Measurements from ENCODE around the gene PASK. TPM values are rescaled to one million over a fixed set of nuclear protein-coding genes. Genes with fewer than 3 reads are reported as not detected.
"Not testable (repeated sequence)": the region's sequence is repeated elsewhere in the genome, so short reads cannot be mapped to it uniquely, and the experiment has no call there.

Gene PASK
- total RNA-seq, 2 experiments from 2014 or later = 58.1 to 58.9 TPM

DNA sequence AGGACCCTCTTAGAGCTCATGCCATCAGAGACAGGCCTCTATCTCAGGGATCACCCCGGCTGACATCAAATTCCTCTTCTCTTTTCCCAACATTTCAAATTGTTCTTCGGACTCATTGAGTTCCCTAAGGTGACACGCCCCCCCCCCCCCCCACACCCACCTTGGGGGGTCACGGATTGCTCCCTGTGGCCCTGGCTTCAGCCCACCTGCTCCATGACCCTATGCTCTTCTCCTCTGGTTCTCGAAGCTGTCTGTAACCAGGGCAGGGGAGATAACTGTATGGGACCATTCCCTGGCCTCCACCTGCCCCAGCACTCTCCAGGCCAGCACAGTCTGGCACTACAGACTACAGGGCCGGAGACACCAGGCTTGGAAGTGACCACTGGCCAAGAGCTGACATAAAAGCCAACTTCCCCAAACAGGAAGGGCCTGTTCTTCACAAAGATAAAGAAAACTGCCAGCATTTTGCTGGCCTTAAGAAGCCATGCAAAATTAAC is 54.3 kb downstream of the PASK start:
- DNase-seq = no peak
- Mint-ChIP-seq H3K9me3 (no peaks in the 10 kb centered on the region), H3K27ac (peak overlapping the region; percentile 64), H3K4me3 (no peak overlapping the region), H3K27me3 (no peaks in the 10 kb centered on the region), H3K4me1 (peaks cover 49% of the 10 kb centered on the region), H3K36me3 (ENCODE audit: low read depth) (peaks cover 61% of the 10 kb centered on the region)
- ChIA-PET CTCF (interaction anchor here (0.9 kb wide), 1 partner anchor 17 kb away, joined by 3 read pairs; no protein-coding TSS in a partner anchor), POLR2A (interaction anchor here (0.8 to 2.0 kb wide), 4 partner anchors 13 to 592 kb away, joined by 3 to 10 read pairs (median 3); partner anchors contain the start of genes DTYMK and PASK)

DNA sequence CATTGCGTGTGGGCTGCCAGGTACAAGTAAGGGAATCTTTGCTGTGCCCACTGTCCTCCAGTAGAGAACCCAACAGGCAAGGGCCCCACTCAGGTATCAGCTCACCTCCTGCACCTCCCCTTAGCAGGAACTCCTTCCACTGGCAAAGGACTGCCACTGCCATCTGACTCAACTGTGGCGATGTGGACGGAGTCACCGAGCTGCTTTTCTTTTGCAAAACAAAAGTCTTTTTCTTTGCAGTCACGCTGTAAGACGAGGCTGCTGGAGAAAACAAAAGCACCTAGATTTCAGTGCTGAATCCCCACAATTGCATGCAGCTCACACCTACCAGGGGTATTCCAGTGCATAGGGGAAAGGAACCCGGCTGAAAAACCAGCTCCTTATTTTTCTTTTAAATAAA is 55.1 kb downstream of the PASK start:
- Mint-ChIP-seq H3K4me3 (no peak overlapping the region), H3K27ac (no peak overlapping the region), H3K27me3 (no peaks in the 10 kb centered on the region), H3K36me3 (ENCODE audit: low read depth) (peaks cover 58% of the 10 kb centered on the region), H3K9me3 (no peaks in the 10 kb centered on the region), H3K4me1 (peaks cover 41% of the 10 kb centered on the region)
- DNase-seq = no peak
- POLR2A ChIA-PET = interaction anchor here (2.0 kb wide), 1 partner anchor 14 kb away, joined by 10 read pairs; no protein-coding TSS in a partner anchor
- CTCF ChIA-PET = no interaction called here

DNA sequence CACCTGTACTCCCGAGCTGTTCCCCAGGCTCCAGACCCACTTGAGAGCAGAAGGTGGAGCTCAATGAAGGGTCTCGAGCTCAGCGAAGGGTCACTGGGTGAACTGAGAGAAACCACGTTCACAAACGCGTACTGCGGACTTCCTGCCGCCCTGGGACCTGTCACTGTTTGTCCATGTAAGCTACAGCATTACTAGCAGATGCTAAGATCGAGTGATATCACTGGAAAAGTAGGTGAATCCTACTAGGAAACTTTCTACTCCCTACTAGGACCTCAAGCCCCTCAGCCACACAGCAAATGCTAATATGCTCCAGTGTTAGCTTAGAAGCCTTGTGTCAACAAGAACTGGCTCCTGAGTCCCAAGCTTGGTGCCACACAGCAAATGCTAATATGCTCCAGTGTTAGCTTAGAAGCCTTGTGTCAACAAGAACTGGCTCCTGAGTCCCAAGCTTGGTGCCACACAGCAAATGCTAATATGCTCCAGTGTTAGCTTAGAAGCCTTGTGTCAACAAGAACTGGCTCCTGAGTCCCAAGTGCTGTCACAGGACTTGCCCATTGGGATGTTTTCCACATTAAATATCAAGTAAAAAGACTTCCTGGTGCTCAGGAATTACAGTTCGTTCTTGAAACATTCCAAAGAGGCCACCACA is 56.0 kb downstream of the PASK start:
- H3K9me3 Mint-ChIP-seq, H3K27me3 Mint-ChIP-seq, H3K4me3 Mint-ChIP-seq, DNase-seq, POLR2A ChIA-PET, H3K27ac Mint-ChIP-seq: not testable (repeated sequence)
- Mint-ChIP-seq H3K4me1 (peaks cover 34% of the 10 kb centered on the region), H3K36me3 (ENCODE audit: low read depth) (peaks cover 60% of the 10 kb centered on the region)
- CTCF ChIA-PET = interaction anchor here (1.1 kb wide), 1 partner anchor 15 kb away, joined by 5 read pairs; no protein-coding TSS in a partner anchor

DNA sequence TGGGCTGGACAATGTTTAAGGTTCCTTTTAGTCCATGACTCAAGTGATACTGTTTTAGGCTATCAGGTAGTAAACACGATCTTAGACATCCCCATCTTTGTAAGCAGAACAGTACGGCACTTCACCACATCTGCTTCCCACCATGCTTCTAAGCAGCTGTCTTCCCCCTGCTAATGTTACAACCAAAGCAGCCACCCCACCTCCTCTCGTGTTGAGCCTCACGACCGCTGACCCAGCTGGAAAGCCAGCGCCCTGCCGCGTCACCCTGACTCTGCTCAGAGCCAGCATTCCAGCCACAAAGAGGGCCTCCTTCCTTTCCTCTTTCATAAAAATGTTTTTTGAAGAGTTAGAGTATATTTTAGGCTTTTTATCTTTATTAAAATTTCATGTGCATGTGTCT is 56.6 kb downstream of the PASK start:
- H3K4me1 Mint-ChIP-seq = peaks cover 31% of the 10 kb centered on the region
- no peaks in the 10 kb centered on the region for H3K27me3 Mint-ChIP-seq
- peaks cover 61% of the 10 kb centered on the region for H3K36me3 Mint-ChIP-seq (ENCODE audit: low read depth)
- ChIA-PET POLR2A (no interaction called here), CTCF (interaction anchor here (0.6 to 1.1 kb wide), 2 partner anchors 14 to 1019 kb away, joined by 3 to 5 read pairs; no protein-coding TSS in a partner anchor)
- H3K27ac Mint-ChIP-seq = no peak overlapping the region
- no peak for DNase-seq
- H3K4me3 Mint-ChIP-seq = no peak overlapping the region
- no peaks in the 10 kb centered on the region for H3K9me3 Mint-ChIP-seq

DNA sequence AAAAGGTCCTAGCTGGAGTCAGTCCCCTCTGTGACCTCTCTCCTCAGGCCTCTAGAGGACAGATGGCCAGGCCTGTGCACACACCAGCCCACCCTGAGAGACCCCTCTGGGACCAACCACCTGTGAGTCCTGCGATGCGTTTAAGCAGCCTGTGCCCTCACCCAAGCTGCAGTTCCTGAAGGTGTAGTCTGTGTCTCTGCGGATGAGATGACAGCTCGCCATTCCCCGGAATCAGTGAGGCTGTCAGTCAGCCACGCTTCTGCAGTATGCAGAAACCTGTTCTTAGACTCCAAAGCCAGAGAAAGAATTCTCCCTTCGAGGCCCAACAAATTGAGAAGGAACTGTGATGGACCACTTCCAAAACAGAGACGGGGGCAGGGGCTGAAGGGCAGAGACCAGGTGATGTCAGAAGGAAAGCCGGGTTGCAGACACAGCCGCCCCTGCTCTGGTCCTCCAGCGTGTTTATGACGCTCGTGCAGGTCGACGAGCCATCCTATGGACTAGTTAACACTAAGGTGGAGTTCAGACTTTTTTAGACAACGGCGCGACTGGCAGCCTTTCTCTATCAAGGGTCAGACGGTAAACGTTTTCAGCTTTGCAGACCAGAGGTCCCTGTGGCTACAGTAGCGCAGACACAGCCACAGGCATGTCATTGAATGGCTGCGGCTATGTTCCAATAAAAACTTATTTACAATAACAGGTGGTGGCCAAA is 57.4 kb downstream of the PASK start:
- no peak for DNase-seq
- Mint-ChIP-seq H3K9me3 (no peaks in the 10 kb centered on the region), H3K4me1 (peaks cover 23% of the 10 kb centered on the region), H3K27ac (no peak overlapping the region), H3K27me3 (no peaks in the 10 kb centered on the region), H3K4me3 (no peak overlapping the region), H3K36me3 (ENCODE audit: low read depth) (peaks cover 59% of the 10 kb centered on the region)
- ChIA-PET CTCF (interaction anchor here (0.6 kb wide), 1 partner anchor 1020 kb away, joined by 3 read pairs; no protein-coding TSS in a partner anchor), POLR2A (interaction anchor here (0.8 kb wide), 1 partner anchor 10 kb away, joined by 3 read pairs; the partner anchor contains the start of gene MTERF4)

DNA sequence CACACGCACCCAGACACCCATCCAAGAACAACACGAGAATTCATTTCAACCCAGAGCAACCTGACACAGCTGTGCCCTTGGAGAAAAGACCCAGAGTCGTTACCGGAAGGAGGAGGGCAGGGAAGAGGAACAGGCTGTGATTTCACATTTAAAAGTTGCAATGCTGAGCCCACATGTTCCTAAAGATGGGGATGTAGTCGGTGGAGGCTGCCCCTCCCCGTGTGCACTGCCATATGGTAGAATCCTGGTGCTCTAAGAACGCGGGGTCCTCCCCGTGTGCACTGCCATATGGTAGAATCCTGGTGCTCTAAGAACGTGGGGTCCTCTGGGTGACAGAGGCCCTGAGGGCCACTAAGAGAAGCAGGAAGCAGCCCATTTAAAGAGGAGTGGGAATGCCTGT is 58.1 kb downstream of the PASK start:
- DNase-seq = no peak
- ChIA-PET POLR2A (no interaction called here), CTCF (no interaction called here)
- peaks cover 60% of the 10 kb centered on the region for H3K36me3 Mint-ChIP-seq (ENCODE audit: low read depth)
- H3K9me3 Mint-ChIP-seq = no peaks in the 10 kb centered on the region
- no peaks in the 10 kb centered on the region for H3K27me3 Mint-ChIP-seq
- H3K4me3 Mint-ChIP-seq = no peak overlapping the region
- H3K27ac Mint-ChIP-seq = no peak overlapping the region
- peaks cover 18% of the 10 kb centered on the region for H3K4me1 Mint-ChIP-seq

DNA sequence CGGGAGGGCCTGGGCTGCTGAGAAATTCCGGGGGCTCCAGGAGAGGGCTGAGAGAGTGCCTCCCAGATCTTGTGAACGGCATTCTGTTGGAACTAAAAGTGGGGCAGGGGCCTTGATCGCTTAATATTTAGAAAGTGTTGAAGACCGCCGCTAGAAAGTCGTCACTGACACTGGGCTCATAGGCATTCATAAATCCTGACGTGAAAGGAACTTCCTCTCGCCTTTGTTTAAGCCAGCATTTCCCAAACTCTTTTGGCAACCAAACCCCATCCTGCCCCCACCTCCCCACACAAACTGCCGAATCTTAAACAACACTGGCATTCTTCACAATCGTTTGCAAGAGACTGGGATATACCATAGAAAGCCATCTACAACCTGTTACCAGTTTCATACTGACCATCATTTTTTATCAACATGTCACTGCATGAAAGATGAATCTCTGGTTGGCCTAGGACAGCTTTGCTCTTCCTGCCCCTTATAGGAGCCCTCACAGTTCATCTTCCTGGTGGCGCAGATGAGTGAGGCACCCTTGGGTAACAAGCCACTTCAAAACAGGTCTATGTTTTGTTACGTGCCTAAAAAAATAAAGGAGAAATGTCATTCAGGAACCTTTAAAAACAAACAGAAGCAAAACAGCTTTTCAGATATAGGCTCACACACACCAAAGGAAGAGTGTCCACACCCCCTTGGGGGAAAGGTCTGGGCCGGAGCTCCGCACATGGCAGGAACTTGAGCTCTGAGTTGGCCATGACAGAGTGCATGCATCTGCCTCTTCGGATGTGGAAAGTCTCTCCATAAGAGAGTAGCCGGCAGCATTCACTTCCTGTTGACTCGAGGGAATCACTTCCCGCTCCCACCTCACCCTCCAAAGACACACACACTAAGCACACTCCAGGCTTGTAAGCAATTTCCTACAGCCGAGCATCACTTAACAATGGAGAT is 60.2 kb downstream of the PASK start:
- ChIA-PET POLR2A (interaction anchor here (1.3 kb wide), 1 partner anchor 147 kb away, joined by 3 read pairs; no protein-coding TSS in a partner anchor), CTCF (interaction anchor here (1.2 kb wide), 1 partner anchor 10 kb away, joined by 3 read pairs; no protein-coding TSS in a partner anchor)
- H3K4me3 Mint-ChIP-seq = no peak overlapping the region
- H3K27me3 Mint-ChIP-seq = no peaks in the 10 kb centered on the region
- no peak for DNase-seq
- H3K36me3 Mint-ChIP-seq (ENCODE audit: low read depth) = peaks cover 54% of the 10 kb centered on the region
- H3K4me1 Mint-ChIP-seq = no peaks in the 10 kb centered on the region
- no peaks in the 10 kb centered on the region for H3K9me3 Mint-ChIP-seq
- no peak overlapping the region for H3K27ac Mint-ChIP-seq

DNA sequence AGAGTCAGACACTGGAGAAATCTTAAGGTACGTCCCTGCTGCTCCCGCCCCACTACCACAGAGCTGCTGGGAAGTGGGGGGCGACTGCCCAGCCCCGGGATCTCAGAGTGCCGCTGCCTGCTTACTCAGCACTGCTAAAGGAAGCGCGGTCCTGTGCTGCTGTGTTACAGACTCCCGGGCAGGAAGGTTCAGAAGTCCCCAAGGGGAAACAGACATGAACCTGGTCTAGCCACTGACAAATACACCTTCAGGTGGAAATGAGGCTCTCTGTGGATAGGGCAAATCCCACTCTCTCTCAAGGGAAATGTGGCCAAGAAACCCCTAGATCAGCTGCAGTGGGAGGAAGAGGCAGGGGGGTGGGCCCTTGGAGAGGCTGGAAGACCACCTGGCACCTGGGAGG is 60.9 kb downstream of the PASK start:
- Mint-ChIP-seq H3K36me3 (ENCODE audit: low read depth) (peaks cover 51% of the 10 kb centered on the region), H3K4me3 (no peak overlapping the region), H3K4me1 (no peaks in the 10 kb centered on the region), H3K9me3 (no peaks in the 10 kb centered on the region), H3K27me3 (no peaks in the 10 kb centered on the region), H3K27ac (no peak overlapping the region)
- POLR2A ChIA-PET = no interaction called here
- DNase-seq = no peak
- CTCF ChIA-PET = interaction anchor here (1.2 kb wide), 1 partner anchor 10 kb away, joined by 5 read pairs; no protein-coding TSS in a partner anchor

DNA sequence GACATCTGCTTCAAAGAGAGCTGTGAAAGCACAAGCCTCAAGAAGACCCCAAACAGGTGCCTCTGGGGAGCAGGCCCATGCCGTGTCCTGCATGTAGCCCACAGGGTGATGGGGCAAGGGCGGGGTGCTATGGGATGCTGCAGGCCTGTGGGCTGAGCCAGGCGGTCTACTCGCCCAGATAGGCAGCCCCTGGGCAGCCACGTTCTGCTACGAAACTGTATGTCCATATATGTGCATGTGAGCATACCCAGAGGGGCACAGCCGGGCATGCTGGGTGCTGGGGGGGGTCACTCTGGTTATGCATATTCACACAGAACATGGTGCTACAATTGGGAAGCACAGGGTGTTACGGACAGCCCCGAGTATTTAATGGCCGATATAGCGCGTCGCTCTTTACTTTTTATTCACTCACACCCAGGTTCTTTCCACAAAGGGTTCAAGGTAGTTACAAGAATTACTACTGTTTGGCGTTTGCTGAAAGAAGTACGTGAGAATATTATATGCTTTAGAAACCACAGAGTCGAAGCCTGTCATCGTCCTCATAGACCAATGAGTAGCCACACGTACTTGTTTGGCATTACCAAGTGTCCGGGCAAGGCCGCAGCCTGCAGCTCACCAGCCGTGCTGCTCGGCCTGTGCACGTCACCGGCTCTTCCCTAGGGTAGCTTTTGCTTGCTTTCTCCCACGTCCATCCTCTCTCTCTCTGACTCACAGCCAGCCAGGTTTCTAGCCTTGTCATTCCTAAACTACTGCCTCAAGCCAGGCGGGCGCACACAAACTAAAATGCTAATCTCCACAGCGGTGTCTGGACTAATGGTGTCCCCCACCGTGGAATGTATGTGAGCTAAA is 61.6 kb downstream of the PASK start:
- no peaks in the 10 kb centered on the region for H3K4me1 Mint-ChIP-seq
- no peak overlapping the region for H3K27ac Mint-ChIP-seq
- H3K9me3 Mint-ChIP-seq = no peaks in the 10 kb centered on the region
- ChIA-PET POLR2A (no interaction called here), CTCF (interaction anchor here (1.2 kb wide), 1 partner anchor 9 kb away, joined by 5 read pairs; no protein-coding TSS in a partner anchor)
- DNase-seq = no peak
- peaks cover 51% of the 10 kb centered on the region for H3K36me3 Mint-ChIP-seq (ENCODE audit: low read depth)
- H3K27me3 Mint-ChIP-seq = no peaks in the 10 kb centered on the region
- no peak overlapping the region for H3K4me3 Mint-ChIP-seq

DNA sequence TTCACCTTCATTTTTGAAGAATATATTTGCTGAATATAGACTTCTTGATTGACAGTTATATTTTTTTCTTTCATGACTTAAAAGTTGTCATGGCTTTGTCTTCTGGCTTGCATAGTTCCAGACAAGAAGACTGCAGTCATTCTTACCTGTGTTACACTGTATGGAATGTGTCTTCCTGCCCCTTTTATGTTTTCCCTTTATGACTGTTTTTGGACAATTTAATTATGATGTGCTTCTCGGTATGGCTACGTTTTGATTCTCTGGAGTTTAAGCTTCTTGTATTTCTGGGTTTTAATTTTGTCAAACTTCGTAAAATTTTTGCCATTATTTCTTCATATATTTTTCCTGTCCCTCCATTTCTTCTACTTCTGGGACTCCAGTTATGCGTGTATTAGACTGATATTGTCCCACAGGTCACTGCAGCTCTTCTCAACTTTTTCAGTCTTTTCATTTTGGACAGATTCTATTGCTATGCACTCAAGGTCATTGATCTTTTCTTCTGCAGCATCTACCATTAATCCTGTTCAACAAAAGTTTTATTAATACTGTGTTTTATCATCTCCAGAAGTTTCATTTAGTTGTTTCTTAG is 64.3 kb downstream of the PASK start:
- CTCF ChIA-PET = no interaction called here
- H3K27ac Mint-ChIP-seq = no peak overlapping the region
- H3K36me3 Mint-ChIP-seq (ENCODE audit: low read depth) = peaks cover 42% of the 10 kb centered on the region
- H3K4me3 Mint-ChIP-seq = no peak overlapping the region
- H3K9me3 Mint-ChIP-seq = no peaks in the 10 kb centered on the region
- DNase-seq = no peak
- H3K27me3 Mint-ChIP-seq = no peaks in the 10 kb centered on the region
- no peaks in the 10 kb centered on the region for H3K4me1 Mint-ChIP-seq
- POLR2A ChIA-PET = no interaction called here

DNA sequence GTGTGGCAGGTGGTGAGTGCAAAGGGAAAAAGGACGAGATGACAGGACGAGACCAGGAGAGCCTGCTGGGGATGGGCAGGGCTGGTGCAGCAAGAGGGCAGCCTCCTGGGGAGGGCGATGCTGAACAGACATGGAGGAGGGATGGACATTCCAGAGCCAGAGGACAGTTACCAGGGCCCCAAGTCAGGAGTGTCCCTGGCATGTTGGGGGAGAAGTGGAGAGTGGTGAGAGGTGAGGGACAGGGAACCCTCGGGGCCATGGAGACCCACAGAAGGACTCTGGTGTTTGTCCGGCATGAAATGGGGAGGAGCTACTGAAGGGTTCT is 66.2 kb downstream of the PASK start:
- Mint-ChIP-seq H3K4me1 (no peaks in the 10 kb centered on the region), H3K9me3 (no peaks in the 10 kb centered on the region), H3K4me3 (no peak overlapping the region), H3K27me3 (no peaks in the 10 kb centered on the region), H3K27ac (no peak overlapping the region), H3K36me3 (ENCODE audit: low read depth) (peaks cover 28% of the 10 kb centered on the region)
- DNase-seq = no peak
- ChIA-PET CTCF (no interaction called here), POLR2A (no interaction called here)
